ENCODE data around the gene STK33.

DNA sequence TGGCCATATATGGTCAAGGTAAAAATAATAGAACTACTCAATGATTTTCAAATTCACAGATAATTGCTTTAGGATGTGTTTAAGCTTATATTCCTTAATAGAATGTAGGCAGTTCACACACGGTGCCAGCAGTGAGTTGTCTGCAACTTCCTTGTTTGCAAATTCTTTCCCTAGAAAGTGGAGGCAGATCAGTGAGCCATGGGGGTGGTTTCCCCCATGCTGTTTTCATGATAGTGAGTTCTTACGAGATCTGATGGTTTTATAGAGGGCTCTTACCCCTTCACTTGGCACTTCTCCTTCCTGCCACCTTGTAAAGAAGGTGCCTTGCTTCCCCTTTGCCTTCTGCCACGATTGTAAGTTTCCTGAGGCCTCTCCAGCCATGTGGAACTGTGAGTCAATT lies 218.6 kb downstream of the STK33 start:
- TF ChIP-seq SIN3A (IDR thresholded peaks at IDR 0.05; ENCODE audit: borderline replicate concordance, insufficient read depth, low read depth, low read length) (no peak), POLR2AphosphoS5 (IDR thresholded peaks at IDR 0.05; ENCODE audit: low read depth, low read length) (no peak)
- TF ChIP-seq, protein P1, sequence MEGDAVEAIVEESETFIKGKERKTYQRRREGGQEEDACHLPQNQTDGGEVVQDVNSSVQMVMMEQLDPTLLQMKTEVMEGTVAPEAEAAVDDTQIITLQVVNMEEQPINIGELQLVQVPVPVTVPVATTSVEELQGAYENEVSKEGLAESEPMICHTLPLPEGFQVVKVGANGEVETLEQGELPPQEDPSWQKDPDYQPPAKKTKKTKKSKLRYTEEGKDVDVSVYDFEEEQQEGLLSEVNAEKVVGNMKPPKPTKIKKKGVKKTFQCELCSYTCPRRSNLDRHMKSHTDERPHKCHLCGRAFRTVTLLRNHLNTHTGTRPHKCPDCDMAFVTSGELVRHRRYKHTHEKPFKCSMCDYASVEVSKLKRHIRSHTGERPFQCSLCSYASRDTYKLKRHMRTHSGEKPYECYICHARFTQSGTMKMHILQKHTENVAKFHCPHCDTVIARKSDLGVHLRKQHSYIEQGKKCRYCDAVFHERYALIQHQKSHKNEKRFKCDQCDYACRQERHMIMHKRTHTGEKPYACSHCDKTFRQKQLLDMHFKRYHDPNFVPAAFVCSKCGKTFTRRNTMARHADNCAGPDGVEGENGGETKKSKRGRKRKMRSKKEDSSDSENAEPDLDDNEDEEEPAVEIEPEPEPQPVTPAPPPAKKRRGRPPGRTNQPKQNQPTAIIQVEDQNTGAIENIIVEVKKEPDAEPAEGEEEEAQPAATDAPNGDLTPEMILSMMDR (IDR thresholded peaks at IDR 0.05), result no peak
- TF ChIP-seq, protein P2, sequence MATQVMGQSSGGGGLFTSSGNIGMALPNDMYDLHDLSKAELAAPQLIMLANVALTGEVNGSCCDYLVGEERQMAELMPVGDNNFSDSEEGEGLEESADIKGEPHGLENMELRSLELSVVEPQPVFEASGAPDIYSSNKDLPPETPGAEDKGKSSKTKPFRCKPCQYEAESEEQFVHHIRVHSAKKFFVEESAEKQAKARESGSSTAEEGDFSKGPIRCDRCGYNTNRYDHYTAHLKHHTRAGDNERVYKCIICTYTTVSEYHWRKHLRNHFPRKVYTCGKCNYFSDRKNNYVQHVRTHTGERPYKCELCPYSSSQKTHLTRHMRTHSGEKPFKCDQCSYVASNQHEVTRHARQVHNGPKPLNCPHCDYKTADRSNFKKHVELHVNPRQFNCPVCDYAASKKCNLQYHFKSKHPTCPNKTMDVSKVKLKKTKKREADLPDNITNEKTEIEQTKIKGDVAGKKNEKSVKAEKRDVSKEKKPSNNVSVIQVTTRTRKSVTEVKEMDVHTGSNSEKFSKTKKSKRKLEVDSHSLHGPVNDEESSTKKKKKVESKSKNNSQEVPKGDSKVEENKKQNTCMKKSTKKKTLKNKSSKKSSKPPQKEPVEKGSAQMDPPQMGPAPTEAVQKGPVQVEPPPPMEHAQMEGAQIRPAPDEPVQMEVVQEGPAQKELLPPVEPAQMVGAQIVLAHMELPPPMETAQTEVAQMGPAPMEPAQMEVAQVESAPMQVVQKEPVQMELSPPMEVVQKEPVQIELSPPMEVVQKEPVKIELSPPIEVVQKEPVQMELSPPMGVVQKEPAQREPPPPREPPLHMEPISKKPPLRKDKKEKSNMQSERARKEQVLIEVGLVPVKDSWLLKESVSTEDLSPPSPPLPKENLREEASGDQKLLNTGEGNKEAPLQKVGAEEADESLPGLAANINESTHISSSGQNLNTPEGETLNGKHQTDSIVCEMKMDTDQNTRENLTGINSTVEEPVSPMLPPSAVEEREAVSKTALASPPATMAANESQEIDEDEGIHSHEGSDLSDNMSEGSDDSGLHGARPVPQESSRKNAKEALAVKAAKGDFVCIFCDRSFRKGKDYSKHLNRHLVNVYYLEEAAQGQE (IDR thresholded peaks at IDR 0.05; ENCODE audit: insufficient read depth in 1 of 2, low read depth in 2 of 2, low read length in 1 of 2), result no peak

All from Panc1 (cell line).